Fibroblast of upper back skin (primary cell): ENCODE data around the gene SCAF4.

Experiments
- DNase-seq: peaks from one replicate; pipeline ENCODE4 v3.0.0-alpha.2; 2013

Gene SCAF4

GRCh38 chr21:31735511-31735992, 3.6 kb upstream of the SCAF4 start:
- no peak for DNase-seq

GRCh38 chr21:31733551-31734149, 1.7 kb upstream of the SCAF4 start:
- DNase-seq = peak; percentile 32

- peak; percentile 21 for DNase-seq
Observed at GRCh38 chr21:31732597-31733550, 956 bp upstream of the SCAF4 start.

- DNase-seq = no peak
Observed at GRCh38 chr21:31731056-31731856, 662 bp downstream of the SCAF4 start.

- no peak for DNase-seq
Observed at GRCh38 chr21:31730712-31731055, 1.2 kb downstream of the SCAF4 start.

GRCh38 chr21:31729622-31730343, 2.1 kb downstream of the SCAF4 start:
- DNase-seq = no peak

GRCh38 chr21:31728952-31729351, 3.0 kb downstream of the SCAF4 start:
- DNase-seq = no peak

GRCh38 chr21:31728191-31728590, 3.7 kb downstream of the SCAF4 start:
- no peak for DNase-seq

GRCh38 chr21:31727181-31727580, 4.7 kb downstream of the SCAF4 start:
- no peak for DNase-seq

GRCh38 chr21:31726407-31726806, 5.5 kb downstream of the SCAF4 start:
- DNase-seq = no peak

- DNase-seq = no peak
Observed at GRCh38 chr21:31725202-31725839, 6.6 kb downstream of the SCAF4 start.

GRCh38 chr21:31724552-31724951, 7.4 kb downstream of the SCAF4 start:
- DNase-seq = no peak

- no peak for DNase-seq
Observed at GRCh38 chr21:31721381-31721780, 10.5 kb downstream of the SCAF4 start.

GRCh38 chr21:31720739-31721138, 11.2 kb downstream of the SCAF4 start:
- no peak for DNase-seq

- no peak for DNase-seq
Observed at GRCh38 chr21:31720330-31720729, 11.6 kb downstream of the SCAF4 start.

GRCh38 chr21:31716106-31716505, 15.8 kb downstream of the SCAF4 start:
- DNase-seq = no peak

GRCh38 chr21:31714741-31715365, 17.1 kb downstream of the SCAF4 start:
- no peak for DNase-seq

- no peak for DNase-seq
Observed at GRCh38 chr21:31713973-31714740, 17.8 kb downstream of the SCAF4 start.

- no peak for DNase-seq
Observed at GRCh38 chr21:31713115-31713514, 18.8 kb downstream of the SCAF4 start.

GRCh38 chr21:31711745-31712285, 20.1 kb downstream of the SCAF4 start:
- DNase-seq = no peak

- no peak for DNase-seq
Observed at GRCh38 chr21:31711326-31711725, 20.6 kb downstream of the SCAF4 start.
